SK-N-SH (cell line): Measurements from ENCODE around the gene MON2. TPM values are rescaled to one million over a fixed set of nuclear protein-coding genes. Genes with fewer than 3 reads are reported as not detected.

ENCODE experiments used
- CTCF ChIA-PET: fragments of 300-600, 350-600 bp; formaldehyde crosslinking; extraction: SDS; loops from one replicate; lab custom pipeline; 2021; lab: Yijun Ruan, JAX
- POLR2A ChIA-PET: fragments of 350-600 bp; sonication (Branson Sonifier 250); formaldehyde crosslinking; extraction: SDS; loops from one replicate; lab custom pipeline; 2020; ENCODE audit warnings: antibody characterized with exemption, inconsistent platforms; lab: Yijun Ruan, JAX
- DNase-seq: peaks from one replicate; pipeline ENCODE4 v3.0.0; 2012
- H2AFZ ChIP-seq: fragments of 200-600 bp; sonication (generic); 2 replicates; pipeline ENCODE4 v1.8.1; 2016; ENCODE audit warnings: antibody characterized with exemption, mild to moderate bottlenecking, low read depth
- H3F3A ChIP-seq: fragments of 200-600 bp; sonication (generic); replicated peaks from 2 replicates; pipeline ENCODE3; 2016; ENCODE audit warnings: antibody characterized with exemption, mild to moderate bottlenecking; ENCODE audit not compliant: insufficient read depth
- H3K27ac ChIP-seq, 2 experiments: fragments of 200-500 bp in 1 of 2; fragments of 200-600 bp in 1 of 2; sonication (Bioruptor generic) in 1 of 2; sonication (generic), shearing (Covaris generic) in 1 of 2; 2 replicates each; pipeline versions ENCODE4 v1.5.1 to v1.6.1; 2014 to 2016; ENCODE audit warnings: low read depth in 2 of 2, inconsistent platforms in 1 of 2, low read length in 1 of 2, mild to moderate bottlenecking in 1 of 2, mixed read lengths in 1 of 2
- H3K27me3 ChIP-seq: fragments of 200-600 bp; sonication (generic), shearing (Covaris generic); 2 replicates; pipeline ENCODE4 v1.6.1; 2016; ENCODE audit warnings: mixed run types; ENCODE audit not compliant: insufficient read depth
- H3K36me3 ChIP-seq, 2 experiments: fragments of 200-500 bp in 1 of 2; fragments of 200-600 bp in 1 of 2; sonication (Bioruptor generic) in 1 of 2; sonication (generic) in 1 of 2; replicated peaks in 1 of 2; 2 replicates each; pipeline versions ENCODE3 to v1.5.1; 2014 to 2016; ENCODE audit warnings: low read length in 1 of 2, mild to moderate bottlenecking in 1 of 2; ENCODE audit not compliant: insufficient read depth in 2 of 2, control insufficient read depth in 1 of 2
- H3K4me1 ChIP-seq, 2 experiments: fragments of 200-500 bp in 1 of 2; fragments of 200-600 bp in 1 of 2; sonication (Bioruptor generic) in 1 of 2; sonication (generic), shearing (Covaris generic) in 1 of 2; 2 replicates each; pipeline versions ENCODE4 v1.5.1 to v1.6.1; 2014 to 2016; ENCODE audit warnings: low read depth in 1 of 2, low read length in 1 of 2, mixed run types in 1 of 2; ENCODE audit not compliant: insufficient read depth in 2 of 2, control insufficient read depth in 1 of 2
- H3K4me2 ChIP-seq: fragments of 200-600 bp; sonication (generic), shearing (Covaris generic); 2 replicates; pipeline ENCODE4 v1.6.1; 2017; ENCODE audit warnings: mixed run types
- H3K4me3 ChIP-seq, 2 experiments: fragments of 200-500 bp in 1 of 2; fragments of 200-600 bp in 1 of 2; sonication (Bioruptor generic) in 1 of 2; sonication (generic), shearing (Covaris generic) in 1 of 2; 2 replicates each; pipeline versions ENCODE4 v1.5.1 to v1.8.1; 2014 to 2016; ENCODE audit warnings: low read depth in 2 of 2, inconsistent platforms in 1 of 2, low read length in 1 of 2, mild to moderate bottlenecking in 1 of 2, mixed read lengths in 1 of 2, moderate library complexity in 1 of 2
- H3K79me2 ChIP-seq: fragments of 200-600 bp; sonication (generic); 2 replicates; pipeline ENCODE4 v1.8.1; 2017; ENCODE audit warnings: mild to moderate bottlenecking; ENCODE audit not compliant: insufficient read depth
- H3K9ac ChIP-seq: fragments of 200-600 bp; sonication (generic); 2 replicates; pipeline ENCODE4 v1.6.1; 2017; ENCODE audit warnings: mixed run types
- H3K9me2 ChIP-seq: fragments of 200-600 bp; sonication (generic); 2 replicates; pipeline ENCODE4 v1.6.1; 2017; ENCODE audit warnings: mixed run types
- H3K9me3 ChIP-seq: fragments of 200-600 bp; sonication (generic); 2 replicates; pipeline ENCODE4 v1.6.1; 2017; ENCODE audit warnings: mixed run types, mild to moderate bottlenecking, moderate library complexity
- H4K20me1 ChIP-seq: fragments of 200-600 bp; sonication (generic); 2 replicates; pipeline ENCODE4 v1.6.1; 2017; ENCODE audit warnings: mild to moderate bottlenecking, mixed run types; ENCODE audit not compliant: insufficient read depth
- CHD2 ChIP-seq: fragments of 150-350 bp; IDR thresholded peaks from 2 replicates; pipeline ENCODE4 v1.6.1; 2018; ENCODE audit warnings: low read length; ENCODE audit not compliant: partially characterized antibody
- ELF1 ChIP-seq: IDR thresholded peaks from 2 replicates; pipeline ENCODE4 v1.4.0; 2012
- EP300 ChIP-seq, 2 experiments: IDR thresholded peaks; 2 replicates each; pipeline versions ENCODE4 v1.4.0 to v1.6.1; 2012; ENCODE audit warnings: borderline replicate concordance in 1 of 2, low read depth in 1 of 2, low read length in 1 of 2
- FOSL2 ChIP-seq: IDR thresholded peaks from 2 replicates; pipeline ENCODE4 v1.4.0; 2012; ENCODE audit warnings: low read depth, mild to moderate bottlenecking, moderate library complexity, borderline replicate concordance
- MXI1 ChIP-seq: IDR thresholded peaks from 2 replicates; pipeline ENCODE4 v1.6.1; 2012; ENCODE audit warnings: mild to moderate bottlenecking, low read depth, low read length, improper control_type of control experiment
- NFIC ChIP-seq: IDR thresholded peaks from 2 replicates; pipeline ENCODE4 v1.4.0; 2012; ENCODE audit warnings: borderline replicate concordance
- RFX5 ChIP-seq: IDR thresholded peaks from 2 replicates; pipeline ENCODE4 v1.6.1; 2012; ENCODE audit warnings: mild to moderate bottlenecking, improper control_type of control experiment, low read length
- SMC3 ChIP-seq: IDR thresholded peaks from 2 replicates; pipeline ENCODE4 v1.6.1; 2012; ENCODE audit warnings: low read depth, low read length, improper control_type of control experiment
- TAF1 ChIP-seq: IDR thresholded peaks from 2 replicates; pipeline ENCODE4 v1.6.1; 2012; ENCODE audit warnings: low read depth, mild to moderate bottlenecking, low read length, moderate library complexity, borderline replicate concordance
- YY1 ChIP-seq: IDR thresholded peaks from 2 replicates; pipeline ENCODE4 v1.4.0; 2012; ENCODE audit warnings: low read depth, mild to moderate bottlenecking
- whole genome bisulfite sequencing: methylation state at CpG from one replicate; pipeline ENCODE4 v1.1.6; 2017; ENCODE audit warnings: low lambda C conversion rate; 5-methylcytosine and 5-hydroxymethylcytosine counted together
- polyA plus RNA-seq, 3 experiments: library from polyadenylated mRNA; depleted of rRNA; stranded (reverse); fragments of >200 nt; gene quantifications; 2 replicates each; pipeline ENCODE4 v1.2.3, GENCODE V29; 2012
- TF ChIP-seq, protein P1 (sequence below): fragments of 200-600 bp; sonication (generic); IDR thresholded peaks from 2 replicates; pipeline ENCODE4 v1.6.1; 2017; ENCODE audit warnings: antibody characterized with exemption, mild to moderate bottlenecking, moderate library complexity
- TF ChIP-seq, protein P2 (sequence below): fragments of 150-350 bp; IDR thresholded peaks from 2 replicates; pipeline ENCODE4 v1.6.1; 2017; ENCODE audit warnings: antibody characterized with exemption, low read length, low read depth, borderline replicate concordance
- TF ChIP-seq, protein P3 (sequence below): IDR thresholded peaks from 2 replicates; pipeline ENCODE4 v1.4.0; 2012; ENCODE audit warnings: low read depth, borderline replicate concordance

The MON2 gene
- polyA plus RNA-seq, 1 of the 3 experiments (the other 2 are of a cell fraction): 4.4 TPM

DNA sequence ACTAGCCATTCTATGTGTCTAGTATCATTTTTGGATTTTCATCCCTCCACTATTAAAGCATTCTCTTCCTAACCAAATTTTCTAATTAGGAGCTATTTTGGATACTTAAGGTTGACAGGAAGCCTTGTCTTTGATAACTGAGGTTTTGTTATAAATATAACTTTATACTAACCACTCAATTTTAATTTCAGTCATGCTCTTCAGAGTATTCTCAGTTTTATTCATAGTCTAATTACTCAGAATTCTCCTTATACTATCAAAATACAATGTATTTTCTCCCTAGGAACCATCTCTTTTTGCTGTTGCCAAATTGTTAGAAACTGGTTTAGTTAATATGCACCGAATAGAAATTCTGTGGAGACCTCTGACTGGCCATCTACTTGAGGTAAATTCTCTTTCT, 76.2 kb downstream of the MON2 start:
- Histone ChIP-seq H3K4me3 (no peak overlapping the region), H2AFZ (no peak overlapping the region), H3K4me2 (no peak overlapping the region), H3K27ac (no peak overlapping the region), H4K20me1 (no peaks in the 10 kb centered on the region), H3F3A (peaks cover 10% of the 10 kb centered on the region), H3K27me3 (no peaks in the 10 kb centered on the region), H3K9me3 (no peaks in the 10 kb centered on the region), H3K36me3 (peaks cover 60 to 84% of the 10 kb centered on the region in 2 experiments), H3K9ac (no peak overlapping the region), H3K79me2 (no peaks in the 10 kb centered on the region), H3K9me2 (peaks cover 4% of the 10 kb centered on the region; the same call in 1 of the 2 replicates), H3K4me1 (peaks cover 0 to 5% of the 10 kb centered on the region in 2 experiments; a peak in 2 of 4 replicates)
- 93% methylated on average over 1 of the region's 1 CpG for WGBS
- no peak for DNase-seq
- TF ChIP-seq, protein P1, sequence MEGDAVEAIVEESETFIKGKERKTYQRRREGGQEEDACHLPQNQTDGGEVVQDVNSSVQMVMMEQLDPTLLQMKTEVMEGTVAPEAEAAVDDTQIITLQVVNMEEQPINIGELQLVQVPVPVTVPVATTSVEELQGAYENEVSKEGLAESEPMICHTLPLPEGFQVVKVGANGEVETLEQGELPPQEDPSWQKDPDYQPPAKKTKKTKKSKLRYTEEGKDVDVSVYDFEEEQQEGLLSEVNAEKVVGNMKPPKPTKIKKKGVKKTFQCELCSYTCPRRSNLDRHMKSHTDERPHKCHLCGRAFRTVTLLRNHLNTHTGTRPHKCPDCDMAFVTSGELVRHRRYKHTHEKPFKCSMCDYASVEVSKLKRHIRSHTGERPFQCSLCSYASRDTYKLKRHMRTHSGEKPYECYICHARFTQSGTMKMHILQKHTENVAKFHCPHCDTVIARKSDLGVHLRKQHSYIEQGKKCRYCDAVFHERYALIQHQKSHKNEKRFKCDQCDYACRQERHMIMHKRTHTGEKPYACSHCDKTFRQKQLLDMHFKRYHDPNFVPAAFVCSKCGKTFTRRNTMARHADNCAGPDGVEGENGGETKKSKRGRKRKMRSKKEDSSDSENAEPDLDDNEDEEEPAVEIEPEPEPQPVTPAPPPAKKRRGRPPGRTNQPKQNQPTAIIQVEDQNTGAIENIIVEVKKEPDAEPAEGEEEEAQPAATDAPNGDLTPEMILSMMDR: no peak
- no peak for TF ChIP-seq SMC3
- no peak for TF ChIP-seq NFIC
- ChIA-PET POLR2A (no interaction called here), CTCF (interaction anchor here (0.6 to 3.0 kb wide), 3 partner anchors 39 to 251 kb away, joined by 3 to 14 read pairs (median 7); no protein-coding TSS in a partner anchor)

DNA sequence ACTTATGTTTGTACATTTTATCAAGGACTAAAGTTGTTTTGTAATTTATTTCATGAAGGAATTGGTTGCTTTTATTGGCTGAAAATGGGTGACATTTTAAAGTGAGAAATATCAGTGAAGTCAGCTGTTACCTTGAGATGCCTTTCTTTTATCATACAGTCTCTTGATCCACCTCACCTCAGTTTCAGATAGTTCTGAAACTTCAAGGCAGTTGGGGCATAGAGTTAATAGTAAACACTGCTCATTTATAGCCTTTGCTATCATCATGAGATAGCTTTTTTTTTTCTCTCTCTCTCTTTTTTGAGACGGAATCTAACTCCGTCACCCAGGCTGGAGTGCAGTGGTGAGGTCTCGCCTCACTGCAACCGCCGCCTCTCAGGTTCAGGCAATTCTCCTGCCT, 76.7 kb downstream of the MON2 start:
- no peaks in the 10 kb centered on the region for H3K79me2 ChIP-seq
- H3K36me3 ChIP-seq: peaks cover 60 to 84% of the 10 kb centered on the region in 2 experiments
- no peak overlapping the region for H3K4me3 ChIP-seq
- H3K4me2 ChIP-seq: no peak overlapping the region
- H3K27me3 ChIP-seq: no peaks in the 10 kb centered on the region
- TF ChIP-seq TAF1 (no peak), ELF1 (no peak), FOSL2 (no peak), MXI1 (no peak), RFX5 (no peak), CHD2 (no peak), EP300 (IDR thresholded peaks at IDR 0.05; ENCODE audit: borderline replicate concordance in 1 of 2, low read depth in 1 of 2, low read length in 1 of 2) (no peak), YY1 (no peak)
- TF ChIP-seq, protein P2, sequence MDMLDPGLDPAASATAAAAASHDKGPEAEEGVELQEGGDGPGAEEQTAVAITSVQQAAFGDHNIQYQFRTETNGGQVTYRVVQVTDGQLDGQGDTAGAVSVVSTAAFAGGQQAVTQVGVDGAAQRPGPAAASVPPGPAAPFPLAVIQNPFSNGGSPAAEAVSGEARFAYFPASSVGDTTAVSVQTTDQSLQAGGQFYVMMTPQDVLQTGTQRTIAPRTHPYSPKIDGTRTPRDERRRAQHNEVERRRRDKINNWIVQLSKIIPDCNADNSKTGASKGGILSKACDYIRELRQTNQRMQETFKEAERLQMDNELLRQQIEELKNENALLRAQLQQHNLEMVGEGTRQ: no peak
- TF ChIP-seq, protein P3, sequence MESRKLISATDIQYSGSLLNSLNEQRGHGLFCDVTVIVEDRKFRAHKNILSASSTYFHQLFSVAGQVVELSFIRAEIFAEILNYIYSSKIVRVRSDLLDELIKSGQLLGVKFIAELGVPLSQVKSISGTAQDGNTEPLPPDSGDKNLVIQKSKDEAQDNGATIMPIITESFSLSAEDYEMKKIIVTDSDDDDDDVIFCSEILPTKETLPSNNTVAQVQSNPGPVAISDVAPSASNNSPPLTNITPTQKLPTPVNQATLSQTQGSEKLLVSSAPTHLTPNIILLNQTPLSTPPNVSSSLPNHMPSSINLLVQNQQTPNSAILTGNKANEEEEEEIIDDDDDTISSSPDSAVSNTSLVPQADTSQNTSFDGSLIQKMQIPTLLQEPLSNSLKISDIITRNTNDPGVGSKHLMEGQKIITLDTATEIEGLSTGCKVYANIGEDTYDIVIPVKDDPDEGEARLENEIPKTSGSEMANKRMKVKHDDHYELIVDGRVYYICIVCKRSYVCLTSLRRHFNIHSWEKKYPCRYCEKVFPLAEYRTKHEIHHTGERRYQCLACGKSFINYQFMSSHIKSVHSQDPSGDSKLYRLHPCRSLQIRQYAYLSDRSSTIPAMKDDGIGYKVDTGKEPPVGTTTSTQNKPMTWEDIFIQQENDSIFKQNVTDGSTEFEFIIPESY: no peak
- ChIA-PET POLR2A (no interaction called here), CTCF (interaction anchor here (0.8 to 3.0 kb wide), 4 partner anchors 39 to 283 kb away, joined by 3 to 14 read pairs (median 6); no protein-coding TSS in a partner anchor)
- H3K27ac ChIP-seq: no peak overlapping the region
- H3F3A ChIP-seq: peaks cover 5% of the 10 kb centered on the region
- H4K20me1 ChIP-seq: no peaks in the 10 kb centered on the region
- H3K9me2 ChIP-seq: peaks cover 4% of the 10 kb centered on the region; the same call in 1 of the 2 replicates
- H3K9me3 ChIP-seq: no peaks in the 10 kb centered on the region
- no peaks in the 10 kb centered on the region; a peak in 1 of 4 replicates for H3K4me1 ChIP-seq
- no peak for DNase-seq
- no peak overlapping the region for H2AFZ ChIP-seq
- 98% methylated on average over 5 of the region's 5 CpGs for WGBS
- H3K9ac ChIP-seq: no peak overlapping the region
